ENCODE data around the gene DNER. TPM values are rescaled to one million over a fixed set of nuclear protein-coding genes. Genes with fewer than 3 reads are reported as not detected.

The DNER gene
- total RNA-seq, 4 donors from 2014 or later: 1.5 to 13.1 (median 4.7) TPM

DNA sequence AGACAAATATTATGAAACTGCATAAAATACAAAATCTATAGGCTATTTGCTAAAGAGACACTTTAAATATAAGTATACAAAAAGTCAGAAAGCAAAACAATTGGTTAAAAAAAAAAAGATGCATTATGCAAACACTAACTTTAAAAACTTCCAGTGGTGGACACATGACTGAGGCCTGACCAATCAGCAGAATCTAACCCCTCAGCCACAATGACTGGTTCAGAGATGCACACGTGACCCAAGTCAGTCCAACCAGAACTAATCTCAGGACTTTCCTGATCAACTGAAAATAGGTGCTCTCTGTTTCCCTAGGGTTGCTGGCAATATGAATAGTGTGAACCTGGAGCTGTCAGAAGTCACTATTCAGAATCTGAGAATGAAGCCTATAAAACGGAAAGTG, 22.7 kb downstream of the DNER start:
- Histone ChIP-seq H3K27me3 (no peaks in the 10 kb centered on the region), H3K9me3 (no peaks in the 10 kb centered on the region), H3K36me3 (no peaks in the 10 kb centered on the region), H3K27ac (no peak overlapping the region), H3K4me3 (no peak overlapping the region), H3K4me1 (no peaks in the 10 kb centered on the region)
- WGBS, 2 donors: 57 to 72% methylated on average over 2 of the region's 2 CpGs
- no peak for DNase-seq (ENCODE audit: low spot score in 2 of 2)
- TF ChIP-seq EP300 (IDR thresholded peaks at IDR 0.05) (no peak), POLR2A (IDR thresholded peaks at IDR 0.05) (no peak)

DNA sequence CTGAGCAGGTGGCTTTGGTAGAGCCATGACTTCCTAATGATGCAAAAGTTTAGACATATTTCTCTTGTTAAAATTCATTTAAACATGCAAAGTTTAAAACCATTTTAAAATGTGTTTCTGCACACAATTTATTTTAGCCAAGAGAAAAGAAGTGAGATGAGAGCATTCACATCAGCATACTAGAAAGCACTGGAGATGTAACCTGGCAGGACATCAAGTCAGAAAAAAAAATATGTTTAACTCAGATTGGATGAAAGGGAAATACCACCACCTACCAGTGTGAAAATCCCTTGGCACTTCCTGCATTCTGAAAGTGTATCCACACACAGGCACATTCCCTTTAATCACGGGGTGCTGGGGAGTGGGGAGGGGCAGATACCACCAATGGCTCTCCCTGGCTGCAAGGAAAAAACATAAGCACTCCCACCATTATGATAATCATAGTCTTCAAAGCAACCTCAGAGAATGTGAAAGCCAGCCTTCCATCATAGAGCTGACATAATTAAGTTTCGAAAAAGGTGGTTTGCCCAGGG, 25.0 kb downstream of the DNER start:
- WGBS, 2 donors: 57 to 66% methylated on average over 2 of the region's 2 CpGs
- H3K27me3 ChIP-seq: no peaks in the 10 kb centered on the region
- no peak for DNase-seq (ENCODE audit: low spot score in 2 of 2)
- H3K4me3 ChIP-seq: no peak overlapping the region
- H3K4me1 ChIP-seq: no peaks in the 10 kb centered on the region
- no peaks in the 10 kb centered on the region for H3K9me3 ChIP-seq
- TF ChIP-seq POLR2A (IDR thresholded peaks at IDR 0.05) (no peak), EP300 (IDR thresholded peaks at IDR 0.05) (no peak)
- TF ChIP-seq, protein P1, sequence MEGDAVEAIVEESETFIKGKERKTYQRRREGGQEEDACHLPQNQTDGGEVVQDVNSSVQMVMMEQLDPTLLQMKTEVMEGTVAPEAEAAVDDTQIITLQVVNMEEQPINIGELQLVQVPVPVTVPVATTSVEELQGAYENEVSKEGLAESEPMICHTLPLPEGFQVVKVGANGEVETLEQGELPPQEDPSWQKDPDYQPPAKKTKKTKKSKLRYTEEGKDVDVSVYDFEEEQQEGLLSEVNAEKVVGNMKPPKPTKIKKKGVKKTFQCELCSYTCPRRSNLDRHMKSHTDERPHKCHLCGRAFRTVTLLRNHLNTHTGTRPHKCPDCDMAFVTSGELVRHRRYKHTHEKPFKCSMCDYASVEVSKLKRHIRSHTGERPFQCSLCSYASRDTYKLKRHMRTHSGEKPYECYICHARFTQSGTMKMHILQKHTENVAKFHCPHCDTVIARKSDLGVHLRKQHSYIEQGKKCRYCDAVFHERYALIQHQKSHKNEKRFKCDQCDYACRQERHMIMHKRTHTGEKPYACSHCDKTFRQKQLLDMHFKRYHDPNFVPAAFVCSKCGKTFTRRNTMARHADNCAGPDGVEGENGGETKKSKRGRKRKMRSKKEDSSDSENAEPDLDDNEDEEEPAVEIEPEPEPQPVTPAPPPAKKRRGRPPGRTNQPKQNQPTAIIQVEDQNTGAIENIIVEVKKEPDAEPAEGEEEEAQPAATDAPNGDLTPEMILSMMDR (IDR thresholded peaks at IDR 0.05): no peak
- H3K36me3 ChIP-seq: no peaks in the 10 kb centered on the region
- H3K27ac ChIP-seq: no peak overlapping the region

GRCh38 chr2:229688141-229688540, 26.2 kb downstream of the DNER start:
- H3K9me3 ChIP-seq: no peaks in the 10 kb centered on the region
- no peaks in the 10 kb centered on the region for H3K27me3 ChIP-seq
- H3K36me3 ChIP-seq: no peaks in the 10 kb centered on the region
- TF ChIP-seq, protein P1 (IDR thresholded peaks at IDR 0.05): no peak
- H3K4me3 ChIP-seq: no peak overlapping the region
- no peak for DNase-seq (ENCODE audit: low spot score in 2 of 2)
- no peak overlapping the region for H3K27ac ChIP-seq
- H3K4me1 ChIP-seq: no peaks in the 10 kb centered on the region
- WGBS, 2 donors: 79 to 92% methylated on average over 7 of the region's 7 CpGs

GRCh38 chr2:229686122-229686919, 28.0 kb downstream of the DNER start:
- H3K36me3 ChIP-seq: no peaks in the 10 kb centered on the region
- no peak overlapping the region for H3K27ac ChIP-seq
- no peak overlapping the region for H3K4me3 ChIP-seq
- H3K9me3 ChIP-seq: no peaks in the 10 kb centered on the region
- H3K27me3 ChIP-seq: no peaks in the 10 kb centered on the region
- H3K4me1 ChIP-seq: no peaks in the 10 kb centered on the region
- TF ChIP-seq, protein P1 (IDR thresholded peaks at IDR 0.05): no peak
- no peak for TF ChIP-seq EP300 (IDR thresholded peaks at IDR 0.05)
- no peak for TF ChIP-seq POLR2A (IDR thresholded peaks at IDR 0.05)
- DNase-seq (ENCODE audit: low spot score in 2 of 2): no peak
- WGBS, 2 donors: 80 to 87% methylated on average over 6 of the region's 6 CpGs

GRCh38 chr2:229684942-229685562, 29.3 kb downstream of the DNER start:
- Histone ChIP-seq H3K9me3 (no peaks in the 10 kb centered on the region), H3K27me3 (no peaks in the 10 kb centered on the region)
- no peak for DNase-seq (ENCODE audit: low spot score in 2 of 2)

More at GRCh38 chr2:229684942-229685562, 29.3 kb downstream of the DNER start:
- H3K27ac ChIP-seq: no peak overlapping the region
- no peaks in the 10 kb centered on the region for H3K4me1 ChIP-seq
- no peaks in the 10 kb centered on the region for H3K36me3 ChIP-seq
- WGBS, 2 donors: 71 to 74% methylated on average over 6 of the region's 6 CpGs
- no peak overlapping the region for H3K4me3 ChIP-seq
- TF ChIP-seq, protein P1 (IDR thresholded peaks at IDR 0.05): no peak
- TF ChIP-seq EP300 (IDR thresholded peaks at IDR 0.05): no peak
- no peak for TF ChIP-seq POLR2A (IDR thresholded peaks at IDR 0.05)
